Activated CD4-positive, alpha-beta T cell treated with anti-CD3 and anti-CD28 coated beads, Interleukin-2, amount 10 ng/mL, durations not matched to agents 24 days and 14 days (primary cell): ENCODE results near the gene PTMA. TPM values are rescaled to one million over a fixed set of nuclear protein-coding genes. Genes with fewer than 3 reads are reported as not detected.
"Not testable (repeated sequence)": the region's sequence is repeated elsewhere in the genome, so short reads cannot be mapped to it uniquely, and the experiment has no call there.

ENCODE experiments used
- DNase-seq: peaks from one replicate; pipeline ENCODE4 v3.0.0; 2022
- H3K27ac Mint-ChIP-seq: one replicate; pipeline ENCODE4 v1.8.0; 2022; ENCODE audit warnings: mild to moderate bottlenecking, mixed read lengths
- H3K27me3 Mint-ChIP-seq: one replicate; pipeline ENCODE4 v1.8.0; 2022; ENCODE audit warnings: mixed read lengths
- H3K36me3 Mint-ChIP-seq: one replicate; pipeline ENCODE4 v1.8.0; 2022; ENCODE audit warnings: low read depth, mild to moderate bottlenecking, mixed read lengths
- H3K4me1 Mint-ChIP-seq: one replicate; pipeline ENCODE4 v1.8.0; 2021; ENCODE audit warnings: mixed read lengths
- H3K4me3 Mint-ChIP-seq: one replicate; pipeline ENCODE4 v1.8.0; 2022; ENCODE audit warnings: mild to moderate bottlenecking, moderate library complexity, mixed read lengths
- H3K9me3 Mint-ChIP-seq: one replicate; pipeline ENCODE4 v1.8.0; 2021; ENCODE audit warnings: mixed read lengths
- intact Hi-C: fragments of 100-400 bp; cut with micrococcal nuclease; formaldehyde crosslinking; loops from one replicate; pipeline ENCODE4 v1.15.1; 2023
- total RNA-seq: library from RNA; stranded (reverse); gene quantifications from 2 replicates; pipeline ENCODE4 v1.2.3, GENCODE V29; 2022

Gene PTMA
- total RNA-seq, 1 donor from 2014 or later, result 2,379 TPM

DNA sequence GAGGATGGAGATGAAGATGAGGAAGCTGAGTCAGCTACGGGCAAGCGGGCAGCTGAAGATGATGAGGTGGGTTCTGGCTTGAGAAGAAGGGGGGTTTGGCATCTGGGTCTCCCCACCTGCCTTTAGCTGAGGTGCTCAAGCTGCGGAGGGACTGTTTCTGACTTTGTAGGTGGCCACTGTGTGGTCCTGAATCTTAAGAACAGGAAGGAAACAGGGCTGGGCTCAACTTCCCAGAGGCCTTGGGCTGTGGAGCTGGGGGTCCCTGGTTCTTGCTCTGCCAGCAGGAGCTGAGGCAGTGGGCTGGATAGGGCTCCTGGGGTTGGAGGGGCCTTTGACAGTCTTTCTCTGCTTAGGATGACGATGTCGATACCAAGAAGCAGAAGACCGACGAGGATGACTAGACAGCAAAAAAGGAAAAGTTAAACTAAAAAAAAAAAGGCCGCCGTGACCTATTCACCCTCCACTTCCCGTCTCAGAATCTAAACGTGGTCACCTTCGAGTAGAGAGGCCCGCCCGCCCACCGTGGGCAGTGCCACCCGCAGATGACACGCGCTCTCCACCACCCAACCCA is 4.2 kb downstream of the PTMA start:
- H3K9me3 Mint-ChIP-seq, H3K27me3 Mint-ChIP-seq, intact Hi-C loops: not testable (repeated sequence)
- H3K36me3 Mint-ChIP-seq, result peaks cover 46% of the 10 kb centered on the region
- peak overlapping the region; percentile 92 for H3K4me3 Mint-ChIP-seq
- H3K27ac Mint-ChIP-seq, result peak overlapping the region; percentile 99
- peak; percentile 78 for DNase-seq
- peaks cover 24% of the 10 kb centered on the region for H3K4me1 Mint-ChIP-seq

DNA sequence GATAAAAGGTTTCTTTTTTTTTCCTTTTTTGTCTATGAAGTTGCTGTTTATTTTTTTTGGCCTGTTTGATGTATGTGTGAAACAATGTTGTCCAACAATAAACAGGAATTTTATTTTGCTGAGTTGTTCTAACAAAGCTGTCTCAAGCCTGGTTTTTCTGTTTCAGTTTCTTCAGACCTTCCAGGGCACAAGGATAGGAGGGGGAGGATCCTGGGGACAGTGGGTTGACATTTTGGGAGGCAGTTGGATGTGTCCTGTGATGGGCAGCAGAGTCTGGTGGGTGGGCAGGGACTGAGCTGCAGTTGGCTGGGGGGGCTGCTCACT is 5.0 kb downstream of the PTMA start:
- DNase-seq, H3K27me3 Mint-ChIP-seq, H3K9me3 Mint-ChIP-seq, intact Hi-C loops: not testable (repeated sequence)
- Mint-ChIP-seq H3K4me3 (peak overlapping the region; percentile 79), H3K36me3 (peaks cover 45% of the 10 kb centered on the region), H3K27ac (peak overlapping the region; percentile 95), H3K4me1 (peaks cover 23% of the 10 kb centered on the region)

DNA sequence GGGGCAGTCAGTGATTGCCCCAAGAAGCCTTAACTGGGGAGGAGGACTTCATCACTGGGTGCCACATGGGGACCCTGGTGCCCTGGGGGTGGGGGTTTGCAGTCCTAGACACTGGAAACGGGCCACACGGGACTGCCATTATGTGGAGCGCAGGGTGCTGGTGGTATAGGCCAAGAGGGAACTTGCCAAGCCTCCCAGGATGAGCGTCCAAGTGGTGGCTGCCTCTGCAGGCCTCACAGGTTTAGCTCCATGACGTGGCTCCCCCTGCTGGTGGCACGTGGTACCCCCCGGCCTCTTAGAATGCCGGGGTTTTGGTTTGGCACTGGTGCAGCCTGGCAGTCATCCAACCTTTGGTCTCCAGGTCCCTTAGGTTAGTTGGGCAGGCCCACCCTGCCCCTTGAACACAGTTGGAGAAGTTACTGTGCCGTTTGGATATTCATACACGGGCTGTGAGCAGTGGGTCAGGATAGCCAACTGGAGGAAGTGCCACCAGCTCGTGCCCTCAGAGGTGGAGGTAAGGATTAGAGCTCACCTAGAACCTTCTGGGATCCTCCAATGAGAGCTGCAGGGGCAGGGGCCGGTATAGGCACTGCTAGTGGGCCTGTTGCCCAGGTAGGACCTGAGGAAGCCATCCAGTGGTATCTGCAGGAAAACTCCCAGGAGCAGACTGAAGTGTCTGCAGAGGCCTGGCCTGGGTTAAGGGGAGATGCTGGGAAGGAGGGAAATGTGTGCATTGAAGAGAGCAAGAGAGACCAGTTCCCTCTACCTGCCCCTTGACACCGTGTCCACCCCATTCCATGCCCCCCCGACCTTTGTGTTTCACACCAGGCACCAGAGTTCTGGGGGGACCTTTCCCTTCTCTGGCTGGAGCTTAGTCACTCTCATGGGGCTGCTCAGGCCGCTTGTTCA is 5.7 kb downstream of the PTMA start:
- H3K4me1 Mint-ChIP-seq, result peaks cover 22% of the 10 kb centered on the region
- H3K27me3 Mint-ChIP-seq, result no peaks in the 10 kb centered on the region
- intact Hi-C loops, result loop anchor here (1.0 to 2.0 kb wide), 3 partner anchors 65 to 102 kb away; partner anchors contain the start of gene PDE6D
- no peaks in the 10 kb centered on the region for H3K9me3 Mint-ChIP-seq
- peaks cover 42% of the 10 kb centered on the region for H3K36me3 Mint-ChIP-seq
- H3K27ac Mint-ChIP-seq, result peak overlapping the region; percentile 95
- peak; percentile 96 for DNase-seq
- peak overlapping the region; percentile 79 for H3K4me3 Mint-ChIP-seq

GRCh38 chr2:231714639-231715498 is 6.5 kb downstream of the PTMA start:
- intact Hi-C loops, result loop anchor here (1.0 to 2.0 kb wide), 6 partner anchors 28 to 152 kb away; partner anchors contain the start of gene PDE6D
- Mint-ChIP-seq H3K9me3 (no peaks in the 10 kb centered on the region), H3K36me3 (peaks cover 35% of the 10 kb centered on the region), H3K4me3 (no peak overlapping the region), H3K27me3 (no peaks in the 10 kb centered on the region), H3K4me1 (peaks cover 22% of the 10 kb centered on the region), H3K27ac (peak overlapping the region; percentile 95)
- DNase-seq, result peak; percentile 94

DNA sequence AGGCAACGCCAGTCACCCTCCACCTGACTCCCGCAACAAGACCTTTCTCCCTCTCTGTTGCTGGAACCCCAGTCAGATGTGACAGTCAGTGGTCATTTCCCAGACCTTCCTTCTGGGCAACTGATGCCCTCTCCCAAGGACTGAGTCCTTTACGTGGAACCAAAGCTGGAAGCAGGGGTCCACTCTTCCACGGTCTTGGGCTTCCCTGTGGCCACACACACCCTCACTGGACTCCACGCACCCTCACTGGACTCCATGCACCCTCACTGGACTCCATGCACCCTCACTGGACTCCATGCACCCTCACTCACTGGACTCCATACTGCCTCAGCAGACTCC is 7.1 kb downstream of the PTMA start:
- H3K9me3 Mint-ChIP-seq, result no peaks in the 10 kb centered on the region
- no peaks in the 10 kb centered on the region for H3K27me3 Mint-ChIP-seq
- no peak overlapping the region for H3K27ac Mint-ChIP-seq
- peaks cover 22% of the 10 kb centered on the region for H3K4me1 Mint-ChIP-seq
- H3K36me3 Mint-ChIP-seq, result peaks cover 33% of the 10 kb centered on the region
- no peak for DNase-seq
- H3K4me3 Mint-ChIP-seq, result no peak overlapping the region
- intact Hi-C loops, result loop anchor here (1.0 to 2.0 kb wide), 5 partner anchors 28 to 152 kb away; partner anchors contain the start of gene PDE6D

- Mint-ChIP-seq H3K36me3 (peaks cover 28% of the 10 kb centered on the region), H3K27ac (no peak overlapping the region), H3K4me3 (no peak overlapping the region), H3K4me1 (peaks cover 22% of the 10 kb centered on the region), H3K27me3 (no peaks in the 10 kb centered on the region), H3K9me3 (no peaks in the 10 kb centered on the region)
- peak; percentile 65 for DNase-seq
- intact Hi-C loops, result loop anchor here (1.0 to 2.0 kb wide), 5 partner anchors 29 to 153 kb away; partner anchors contain the start of gene PDE6D
Observed at GRCh38 chr2:231715988-231716616, 7.8 kb downstream of the PTMA start.

GRCh38 chr2:231716666-231717280 is 8.4 kb downstream of the PTMA start:
- no peaks in the 10 kb centered on the region for H3K9me3 Mint-ChIP-seq
- no peak overlapping the region for H3K4me3 Mint-ChIP-seq
- no peak for DNase-seq
- peaks cover 18% of the 10 kb centered on the region for H3K4me1 Mint-ChIP-seq
- intact Hi-C loops, result no loop called here
- peaks cover 21% of the 10 kb centered on the region for H3K36me3 Mint-ChIP-seq
- no peaks in the 10 kb centered on the region for H3K27me3 Mint-ChIP-seq
- no peak overlapping the region for H3K27ac Mint-ChIP-seq

DNA sequence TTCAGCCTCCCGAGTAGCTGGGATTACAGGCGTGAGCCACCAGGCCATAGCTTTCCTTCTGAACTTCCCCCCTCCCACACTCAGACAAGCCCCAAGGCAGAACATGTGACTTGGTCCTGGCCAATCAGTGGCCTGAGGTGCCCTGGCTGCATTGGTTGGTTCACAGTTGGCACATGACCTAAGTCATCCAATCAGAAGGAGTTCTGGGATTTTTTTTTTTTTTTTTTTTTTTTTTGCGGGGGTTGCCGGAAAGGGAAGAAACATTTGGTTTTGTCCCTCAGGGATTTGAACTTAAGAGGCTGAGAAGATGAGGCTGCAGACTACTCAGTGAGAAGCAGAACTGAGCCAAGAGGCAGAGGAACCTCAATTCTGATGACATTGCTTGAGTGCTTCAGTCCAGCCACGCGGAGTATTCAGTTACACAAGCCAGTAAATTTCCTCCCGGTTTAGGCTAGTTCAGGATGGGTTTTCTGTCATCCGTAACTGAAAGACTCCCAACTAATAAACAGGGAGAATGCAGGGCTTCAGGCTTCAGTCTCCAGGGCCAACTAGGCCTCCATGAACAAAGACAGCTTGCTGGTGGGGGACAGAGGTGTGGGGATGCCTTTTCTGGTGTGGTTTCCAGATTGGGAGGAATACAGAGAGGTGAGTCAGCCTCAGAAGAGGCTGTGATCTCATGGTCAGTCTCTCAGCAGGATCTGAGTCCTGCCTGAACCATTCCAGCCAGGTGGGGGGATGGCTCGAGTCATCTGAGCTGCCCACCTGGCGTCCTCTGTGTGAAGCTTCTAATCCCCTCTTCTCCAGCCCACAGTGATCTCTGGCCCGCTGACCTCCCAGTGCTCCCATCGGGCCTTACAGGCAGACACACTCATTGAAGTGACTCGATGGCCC is 9.2 kb downstream of the PTMA start:
- intact Hi-C loops, result no loop called here
- Mint-ChIP-seq H3K4me1 (peaks cover 11% of the 10 kb centered on the region), H3K4me3 (no peak overlapping the region), H3K27ac (no peak overlapping the region), H3K9me3 (no peaks in the 10 kb centered on the region), H3K36me3 (peaks cover 14% of the 10 kb centered on the region), H3K27me3 (no peaks in the 10 kb centered on the region)
- peak; percentile 72 for DNase-seq

GRCh38 chr2:231718799-231719198 is 10.5 kb downstream of the PTMA start:
- Mint-ChIP-seq H3K9me3 (no peaks in the 10 kb centered on the region), H3K4me3 (no peak overlapping the region), H3K36me3 (peaks cover 5% of the 10 kb centered on the region), H3K27ac (no peak overlapping the region), H3K4me1 (peaks cover 4% of the 10 kb centered on the region), H3K27me3 (no peaks in the 10 kb centered on the region)
- intact Hi-C loops, result no loop called here
- DNase-seq, result no peak

- no peak overlapping the region for H3K4me3 Mint-ChIP-seq
- no peaks in the 10 kb centered on the region for H3K9me3 Mint-ChIP-seq
- no peak for DNase-seq
- intact Hi-C loops, result no loop called here
- H3K36me3 Mint-ChIP-seq, result no peaks in the 10 kb centered on the region
- no peaks in the 10 kb centered on the region for H3K27me3 Mint-ChIP-seq
- no peaks in the 10 kb centered on the region for H3K4me1 Mint-ChIP-seq
- H3K27ac Mint-ChIP-seq, result no peak overlapping the region
Observed at GRCh38 chr2:231720292-231720986, 12.1 kb downstream of the PTMA start.

DNA sequence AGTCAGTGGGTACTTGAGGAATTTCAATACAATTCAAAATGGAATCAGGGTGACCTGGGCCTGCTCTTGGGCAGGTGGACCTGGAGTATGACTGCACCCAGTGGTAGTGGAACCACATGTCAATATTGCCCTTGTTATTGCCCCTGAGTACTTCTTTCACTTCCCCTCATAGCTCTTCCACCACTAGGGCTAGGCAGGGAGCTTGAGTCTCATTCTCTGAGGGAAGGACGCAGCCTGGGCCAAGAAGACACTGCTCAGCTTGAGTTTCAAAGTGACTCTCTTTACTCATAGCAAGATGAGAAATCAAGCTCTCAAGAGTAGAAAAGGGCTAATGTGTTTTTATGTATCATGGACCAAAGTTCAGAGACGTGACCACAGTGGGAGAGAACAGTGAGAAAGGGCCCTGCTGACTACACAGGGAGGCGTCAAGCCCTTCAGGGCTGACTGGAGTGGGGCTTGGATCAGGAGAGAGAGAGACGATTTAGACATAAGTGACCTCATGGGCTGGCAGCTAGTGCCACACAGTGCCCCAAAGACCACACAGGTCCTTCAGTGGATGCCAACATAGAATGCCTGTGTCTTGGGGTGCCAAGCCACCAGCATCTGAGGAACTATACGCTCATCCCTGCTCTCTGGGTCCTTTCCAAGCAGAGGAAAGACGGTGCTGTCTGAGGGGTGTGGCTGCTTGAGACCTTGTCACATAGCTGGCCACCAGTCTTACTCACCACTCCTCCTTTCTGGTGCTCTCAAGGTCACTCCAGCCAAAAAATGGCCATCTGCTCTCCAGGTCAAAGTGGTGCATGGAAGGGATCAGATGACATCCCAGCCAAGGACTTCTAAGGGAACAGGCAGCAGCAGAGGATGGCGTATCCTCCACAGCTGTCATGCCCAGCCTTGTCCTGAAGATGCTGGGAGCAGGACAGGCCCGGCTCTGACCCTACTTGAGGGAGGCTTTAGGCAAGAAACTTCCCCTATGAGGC is 13.0 kb downstream of the PTMA start:
- DNase-seq, result peak; percentile 52
- Mint-ChIP-seq H3K27me3 (no peaks in the 10 kb centered on the region), H3K4me1 (no peaks in the 10 kb centered on the region), H3K9me3 (no peaks in the 10 kb centered on the region), H3K36me3 (no peaks in the 10 kb centered on the region), H3K4me3 (no peak overlapping the region), H3K27ac (no peak overlapping the region)
- intact Hi-C loops, result no loop called here
